ENCODE data around the gene OLFML2A. TPM values are rescaled to one million over a fixed set of nuclear protein-coding genes. Genes with fewer than 3 reads are reported as not detected.

Gene OLFML2A
- total RNA-seq, 2 experiments from 2014 or later, result 4.4 to 6.7 TPM

GRCh38 chr9:124786881-124787573, 10.1 kb downstream of the OLFML2A start:
- no peak for TF ChIP-seq EZH2phosphoT487 (IDR thresholded peaks at IDR 0.05; ENCODE audit: borderline replicate concordance, low read depth, low read length)
- TF ChIP-seq, protein P1, sequence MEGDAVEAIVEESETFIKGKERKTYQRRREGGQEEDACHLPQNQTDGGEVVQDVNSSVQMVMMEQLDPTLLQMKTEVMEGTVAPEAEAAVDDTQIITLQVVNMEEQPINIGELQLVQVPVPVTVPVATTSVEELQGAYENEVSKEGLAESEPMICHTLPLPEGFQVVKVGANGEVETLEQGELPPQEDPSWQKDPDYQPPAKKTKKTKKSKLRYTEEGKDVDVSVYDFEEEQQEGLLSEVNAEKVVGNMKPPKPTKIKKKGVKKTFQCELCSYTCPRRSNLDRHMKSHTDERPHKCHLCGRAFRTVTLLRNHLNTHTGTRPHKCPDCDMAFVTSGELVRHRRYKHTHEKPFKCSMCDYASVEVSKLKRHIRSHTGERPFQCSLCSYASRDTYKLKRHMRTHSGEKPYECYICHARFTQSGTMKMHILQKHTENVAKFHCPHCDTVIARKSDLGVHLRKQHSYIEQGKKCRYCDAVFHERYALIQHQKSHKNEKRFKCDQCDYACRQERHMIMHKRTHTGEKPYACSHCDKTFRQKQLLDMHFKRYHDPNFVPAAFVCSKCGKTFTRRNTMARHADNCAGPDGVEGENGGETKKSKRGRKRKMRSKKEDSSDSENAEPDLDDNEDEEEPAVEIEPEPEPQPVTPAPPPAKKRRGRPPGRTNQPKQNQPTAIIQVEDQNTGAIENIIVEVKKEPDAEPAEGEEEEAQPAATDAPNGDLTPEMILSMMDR (conservative IDR thresholded peaks at IDR 0.05; ENCODE audit: low read length), result no peak
- Histone ChIP-seq H2AFZ (ENCODE audit: low read length) (no peak overlapping the region), H3K79me2 (ENCODE audit: insufficient read depth, low read depth, low read length) (no peaks in the 10 kb centered on the region), H3K9me3 (ENCODE audit: low read length) (no peaks in the 10 kb centered on the region), H4K20me1 (ENCODE audit: insufficient read depth, low read length) (no peaks in the 10 kb centered on the region), H3K36me3 (ENCODE audit: insufficient read depth, low read length) (no peaks in the 10 kb centered on the region), H3K27ac (ENCODE audit: low read depth, low read length, poor library complexity, severe bottlenecking) (no peak overlapping the region), H3K4me3 (ENCODE audit: low read depth, low read length, poor library complexity, severe bottlenecking) (no peak overlapping the region), H3K9me2 (ENCODE audit: insufficient read depth, low read length) (no peaks in the 10 kb centered on the region), H3K4me1 (ENCODE audit: insufficient read depth, low read length, poor library complexity, severe bottlenecking) (peaks cover 8% of the 10 kb centered on the region), H3K4me2 (ENCODE audit: low read length) (no peak overlapping the region)
- DNase-seq (ENCODE audit: low spot score), result no peak
- ChIA-PET CTCF (ENCODE audit: unreplicated experiment) (no interaction called here), POLR2A (no interaction called here)
- BruUV-seq (replicated peaks), result no TSS peak
- intact Hi-C loops (cut with micrococcal nuclease; ENCODE audit: unreplicated experiment), result no loop called here

DNA sequence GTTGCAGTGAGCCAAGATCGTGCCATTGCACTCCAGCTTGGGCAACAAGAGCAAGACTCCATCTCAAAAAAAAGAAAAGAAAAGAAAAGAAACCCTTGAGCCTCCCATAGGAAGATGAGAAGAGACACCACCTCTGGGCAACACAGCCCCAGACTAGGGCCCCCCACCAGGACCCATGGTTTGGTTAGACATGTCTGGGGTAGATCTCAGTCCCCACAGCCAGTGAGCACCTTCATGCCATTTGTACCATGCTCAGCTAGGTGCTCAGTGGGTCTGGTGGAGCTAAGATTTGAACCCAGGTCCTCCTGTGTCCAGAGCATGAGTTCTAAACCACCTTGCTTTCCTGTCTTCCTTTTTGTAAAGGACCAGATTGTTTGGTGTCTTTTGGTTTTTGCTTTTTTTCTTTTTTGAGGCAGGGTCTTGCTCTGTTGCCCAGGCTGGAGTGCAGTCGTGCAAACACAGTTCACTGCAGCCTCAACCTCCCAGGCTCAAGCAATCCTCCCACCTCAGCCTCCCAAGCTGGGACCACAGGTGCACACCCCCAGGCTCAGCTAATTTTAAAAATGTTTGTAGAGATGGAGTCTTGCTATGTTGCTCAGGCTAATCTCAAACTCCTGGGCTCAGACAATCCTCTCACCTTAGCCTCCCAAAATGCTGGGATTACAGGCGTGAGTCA, 11.7 kb downstream of the OLFML2A start:
- intact Hi-C loops (cut with micrococcal nuclease; ENCODE audit: unreplicated experiment), result no loop called here

More for the DNA sequence above, 11.7 kb downstream of the OLFML2A start:
- TF ChIP-seq EZH2phosphoT487 (IDR thresholded peaks at IDR 0.05; ENCODE audit: borderline replicate concordance, low read depth, low read length), result no peak
- TF ChIP-seq, protein P1 (conservative IDR thresholded peaks at IDR 0.05; ENCODE audit: low read length), result no peak
- H3K9me3 ChIP-seq (ENCODE audit: low read length), result no peaks in the 10 kb centered on the region
- BruUV-seq (replicated peaks), result no TSS peak
- H3K9me2 ChIP-seq (ENCODE audit: insufficient read depth, low read length), result no peaks in the 10 kb centered on the region
- H3K36me3 ChIP-seq (ENCODE audit: insufficient read depth, low read length), result no peaks in the 10 kb centered on the region
- POLR2A ChIA-PET, result interaction anchor here (0.5 to 1.9 kb wide), 3 partner anchors 9 to 1724 kb away, joined by 3 to 5 read pairs (median 5); no protein-coding TSS in a partner anchor
- no peaks in the 10 kb centered on the region for H4K20me1 ChIP-seq (ENCODE audit: insufficient read depth, low read length)
- H3K4me2 ChIP-seq (ENCODE audit: low read length), result no peak overlapping the region
- CTCF ChIA-PET (ENCODE audit: unreplicated experiment), result no interaction called here
- H3K27ac ChIP-seq (ENCODE audit: low read depth, low read length, poor library complexity, severe bottlenecking), result no peak overlapping the region
- DNase-seq (ENCODE audit: low spot score), result no peak
- H3K4me3 ChIP-seq (ENCODE audit: low read depth, low read length, poor library complexity, severe bottlenecking), result no peak overlapping the region
- no peak overlapping the region for H2AFZ ChIP-seq (ENCODE audit: low read length)
- H3K79me2 ChIP-seq (ENCODE audit: insufficient read depth, low read depth, low read length), result no peaks in the 10 kb centered on the region
- peaks cover 8% of the 10 kb centered on the region for H3K4me1 ChIP-seq (ENCODE audit: insufficient read depth, low read length, poor library complexity, severe bottlenecking)

Measured in OCI-LY7 (cell line).